Stomach (tissue), 4 donors: ENCODE measurements around the gene TREM1.

Experiments used
- CTCF ChIP-seq, 7 experiments: fragments of 450-650 bp in 4 of 7; fragments of 200-600 bp in 3 of 7; sonication (generic) in 3 of 7; IDR thresholded peaks; one replicate each; pipeline ENCODE4 v1.5.1; 2016 to 2019; ENCODE audit warnings: antibody characterized with exemption in 7 of 7, control low read depth in 2 of 7, mild to moderate bottlenecking in 1 of 7
- EP300 ChIP-seq: sonication (generic); formaldehyde crosslinking; IDR thresholded peaks from one replicate; pipeline ENCODE4 v1.6.1; 2017; ENCODE audit warnings: antibody characterized with exemption
- POLR2AphosphoS5 ChIP-seq, 3 donors: sonication (generic); formaldehyde crosslinking; IDR thresholded peaks; one replicate each; pipeline ENCODE4 v1.6.1; 2016; ENCODE audit warnings: antibody characterized with exemption in 3 of 3

GRCh38 chr6:41315943-41316620 lies 29.6 kb upstream of the TREM1 start:
- no peak for TF ChIP-seq EP300
- no peak for TF ChIP-seq CTCF (IDR thresholded peaks at IDR 0.05)
- no peak for TF ChIP-seq POLR2AphosphoS5 (IDR thresholded peaks at IDR 0.05)
